Mucosa of rectum (tissue), 2 donors: Measurements from ENCODE around the gene NFIX.

ENCODE experiments used
- H3K27ac ChIP-seq, 2 donors: one replicate each; pipeline ENCODE4 v1.7.0; 2013; ENCODE audit warnings: inconsistent platforms in 2 of 2, low read depth in 2 of 2, low read length in 2 of 2
- H3K27me3 ChIP-seq, 2 donors: one replicate each; pipeline ENCODE4 v1.7.0; 2013; ENCODE audit warnings: low read length in 2 of 2; ENCODE audit not compliant: control insufficient read depth in 2 of 2, insufficient read depth in 2 of 2
- H3K36me3 ChIP-seq, 2 donors: one replicate each; pipeline ENCODE4 v1.7.0; 2013; ENCODE audit warnings: low read length in 2 of 2; ENCODE audit not compliant: control insufficient read depth in 2 of 2, insufficient read depth in 2 of 2
- H3K4me1 ChIP-seq, 2 donors: one replicate each; pipeline ENCODE4 v1.7.0; 2013; ENCODE audit warnings: low read length in 2 of 2, mild to moderate bottlenecking in 1 of 2; ENCODE audit not compliant: control insufficient read depth in 2 of 2, insufficient read depth in 2 of 2
- H3K4me3 ChIP-seq, 2 donors: one replicate each; pipeline ENCODE4 v1.7.0; 2013; ENCODE audit warnings: low read length in 2 of 2
- H3K9ac ChIP-seq, 2 donors: one replicate each; pipeline ENCODE4 v1.7.0; 2013; ENCODE audit warnings: low read length in 2 of 2, low read depth in 1 of 2, mild to moderate bottlenecking in 1 of 2
- H3K9me3 ChIP-seq, 2 donors: one replicate each; pipeline ENCODE4 v1.7.0; 2013; ENCODE audit warnings: low read length in 2 of 2; ENCODE audit not compliant: control insufficient read depth in 2 of 2
- donor health status: healthy.
- donor health status: Normal muscosa, but diverticular disease.

NFIX gene

GRCh38 chr19:13104360-13104847 is 109.1 kb downstream of the NFIX start:
- Histone ChIP-seq H3K9ac (peak overlapping the region; percentile 37 to 68), H3K4me3 (peak overlapping the region; percentile 45 to 73), H3K27me3 (no peaks in the 10 kb centered on the region), H3K36me3 (peaks cover 4 to 6% of the 10 kb centered on the region in 2 donors), H3K9me3 (no peaks in the 10 kb centered on the region), H3K4me1 (peaks cover 14 to 18% of the 10 kb centered on the region in 2 donors), H3K27ac (peak overlapping the region; percentile 63 to 84)

GRCh38 chr19:13104848-13105711 is 109.8 kb downstream of the NFIX start:
- no peaks in the 10 kb centered on the region for H3K9me3 ChIP-seq
- peaks cover 9 to 12% of the 10 kb centered on the region in 2 donors for H3K36me3 ChIP-seq
- H3K9ac ChIP-seq: peak overlapping the region; percentile 37 to 68
- peak overlapping the region; percentile 63 to 84 for H3K27ac ChIP-seq
- H3K4me1 ChIP-seq: peaks cover 9 to 11% of the 10 kb centered on the region in 2 donors
- H3K27me3 ChIP-seq: no peaks in the 10 kb centered on the region
- H3K4me3 ChIP-seq: peak overlapping the region; percentile 45 to 73

GRCh38 chr19:13109361-13110098 is 114.3 kb downstream of the NFIX start:
- Histone ChIP-seq H3K36me3 (peaks cover 14 to 22% of the 10 kb centered on the region in 2 donors), H3K9me3 (no peaks in the 10 kb centered on the region), H3K4me3 (no peak overlapping the region), H3K4me1 (no peaks in the 10 kb centered on the region), H3K9ac (no peak overlapping the region), H3K27ac (no peak overlapping the region), H3K27me3 (no peaks in the 10 kb centered on the region)

- no peak overlapping the region for H3K4me3 ChIP-seq
- H3K4me1 ChIP-seq: no peaks in the 10 kb centered on the region
- no peak overlapping the region for H3K27ac ChIP-seq
- H3K9me3 ChIP-seq: no peaks in the 10 kb centered on the region
- H3K9ac ChIP-seq: no peak overlapping the region
- peaks cover 14 to 22% of the 10 kb centered on the region in 2 donors for H3K36me3 ChIP-seq
- H3K27me3 ChIP-seq: no peaks in the 10 kb centered on the region
Observed at GRCh38 chr19:13110099-13110610, 114.9 kb downstream of the NFIX start.

GRCh38 chr19:13112555-13112954 is 117.3 kb downstream of the NFIX start:
- Histone ChIP-seq H3K9me3 (no peaks in the 10 kb centered on the region), H3K9ac (peak overlapping the region in 1 of 2 donors; percentile 32), H3K27ac (no peak overlapping the region), H3K36me3 (peaks cover 12 to 20% of the 10 kb centered on the region in 2 donors), H3K4me1 (peaks cover 7 to 10% of the 10 kb centered on the region in 2 donors), H3K27me3 (no peaks in the 10 kb centered on the region), H3K4me3 (no peak overlapping the region)

GRCh38 chr19:13115936-13116281 is 120.6 kb downstream of the NFIX start:
- H3K4me1 ChIP-seq: peaks cover 19 to 21% of the 10 kb centered on the region in 2 donors
- peak overlapping the region; percentile 68 to 76 for H3K9ac ChIP-seq
- H3K27ac ChIP-seq: no peak overlapping the region
- H3K27me3 ChIP-seq: no peaks in the 10 kb centered on the region
- H3K4me3 ChIP-seq: peak overlapping the region; percentile 97 to 99
- peaks cover 5 to 6% of the 10 kb centered on the region in 2 donors for H3K36me3 ChIP-seq
- no peaks in the 10 kb centered on the region for H3K9me3 ChIP-seq

- Histone ChIP-seq H3K4me1 (peaks cover 19 to 21% of the 10 kb centered on the region in 2 donors), H3K27me3 (no peaks in the 10 kb centered on the region), H3K9me3 (no peaks in the 10 kb centered on the region), H3K9ac (peak within 1 kb of the TSS; percentile 76 to 81), H3K4me3 (peak within 1 kb of the TSS; percentile 97 to 99), H3K27ac (peak within 1 kb of the TSS; percentile 54 to 74), H3K36me3 (peaks cover 5 to 6% of the 10 kb centered on the region in 2 donors)
Observed at GRCh38 chr19:13116282-13117175, 121.3 kb downstream of the NFIX start, which contains the start of gene TRMT1. Gene TRMT1 (minus strand): TSS chr19:13116740. CDS start chr19:13116399, 341 bp downstream.

GRCh38 chr19:13117176-13117771 is 122.0 kb downstream of the NFIX start:
- H3K4me3 ChIP-seq: peak overlapping the region; percentile 97 to 99
- no peaks in the 10 kb centered on the region for H3K9me3 ChIP-seq
- peaks cover 5 to 13% of the 10 kb centered on the region in 2 donors for H3K36me3 ChIP-seq
- peak overlapping the region; percentile 76 to 81 for H3K9ac ChIP-seq
- peak overlapping the region; percentile 54 to 74 for H3K27ac ChIP-seq
- no peaks in the 10 kb centered on the region for H3K27me3 ChIP-seq
- H3K4me1 ChIP-seq: peaks cover 19 to 21% of the 10 kb centered on the region in 2 donors
